Neural cell (in vitro differentiated cells): ENCODE results near the gene UPK3B. TPM values are rescaled to one million over a fixed set of nuclear protein-coding genes. Genes with fewer than 3 reads are reported as not detected.
"Not testable (repeated sequence)": the region's sequence is repeated elsewhere in the genome, so short reads cannot be mapped to it uniquely, and the experiment has no call there.

Experiments
- H2AFZ ChIP-seq: fragments of 200-600, 300-800 bp; sonication (generic), shearing (Covaris generic); 2 replicates; pipeline ENCODE4 v1.6.0; 2014; ENCODE audit warnings: low read depth, mild to moderate bottlenecking, antibody characterized with exemption, low read length, moderate library complexity
- H3F3A ChIP-seq: fragments of 200-600 bp; shearing (Covaris generic); 2 replicates; pipeline ENCODE4 v1.6.1; 2016; ENCODE audit warnings: mild to moderate bottlenecking, moderate library complexity, mixed read lengths, antibody characterized with exemption, low read length; ENCODE audit not compliant: insufficient read depth, poor library complexity, severe bottlenecking
- H3K27ac ChIP-seq: fragments of 200-600, 300-800 bp; sonication (generic), shearing (Covaris generic); 2 replicates; pipeline ENCODE4 v1.5.1; 2014; ENCODE audit warnings: mild to moderate bottlenecking, low read length, moderate library complexity
- H3K27me3 ChIP-seq: fragments of 300-800, 200-600 bp; sonication (generic), shearing (Covaris generic); 2 replicates; pipeline ENCODE4 v1.6.0; 2014; ENCODE audit warnings: mild to moderate bottlenecking, low read depth, low read length, moderate library complexity; ENCODE audit not compliant: insufficient read depth
- H3K36me3 ChIP-seq: fragments of 300-800, 200-600 bp; sonication (generic), shearing (Covaris generic); 2 replicates; pipeline ENCODE4 v1.5.1; 2014; ENCODE audit warnings: mild to moderate bottlenecking, antibody characterized with exemption, low read length, moderate library complexity; ENCODE audit not compliant: insufficient read depth
- H3K4me2 ChIP-seq: fragments of 300-800, 200-600 bp; sonication (generic), shearing (Covaris generic); 2 replicates; pipeline ENCODE4 v1.6.0; 2014; ENCODE audit warnings: mild to moderate bottlenecking, low read length
- H3K4me3 ChIP-seq: fragments of 300-800, 200-600 bp; sonication (generic), shearing (Covaris generic); 2 replicates; pipeline ENCODE4 v1.5.1; 2014; ENCODE audit warnings: mild to moderate bottlenecking, low read length, moderate library complexity
- H3K79me2 ChIP-seq: fragments of 200-600 bp; shearing (Covaris generic); replicated peaks from 2 replicates; pipeline ENCODE4 v1.6.0; 2014; ENCODE audit warnings: mild to moderate bottlenecking, low read length, moderate library complexity; ENCODE audit not compliant: insufficient read depth
- H3K9ac ChIP-seq: fragments of 300-800, 200-600 bp; sonication (generic), shearing (Covaris generic); 2 replicates; pipeline ENCODE4 v1.6.1; 2016; ENCODE audit warnings: mild to moderate bottlenecking, low read length, mixed read lengths
- H3K9me2 ChIP-seq: fragments of 200-600 bp; shearing (Covaris generic); 2 replicates; pipeline ENCODE4 v1.6.1; 2016; ENCODE audit warnings: mild to moderate bottlenecking, low read length, mixed read lengths; ENCODE audit not compliant: insufficient read depth
- H3K9me3 ChIP-seq: fragments of 200-600, 300-800 bp; sonication (generic), shearing (Covaris generic); 2 replicates; pipeline ENCODE4 v1.6.1; 2016; ENCODE audit warnings: mild to moderate bottlenecking, mixed run types, low read length, moderate library complexity, mixed read lengths
- H4K20me1 ChIP-seq: fragments of 200-600 bp; shearing (Covaris generic); 2 replicates; pipeline ENCODE4 v1.6.1; 2016; ENCODE audit warnings: mild to moderate bottlenecking, mixed run types; ENCODE audit not compliant: insufficient read depth
- EP300 ChIP-seq: fragments of 450-650 bp; conservative IDR thresholded peaks from 2 replicates; pipeline ENCODE4 v1.6.1; 2014; ENCODE audit warnings: antibody characterized with exemption, mild to moderate bottlenecking, moderate library complexity; ENCODE audit not compliant: poor library complexity, severe bottlenecking
- EZH2 ChIP-seq: fragments of 200-600, 300-800 bp; shearing (Covaris generic), sonication (generic); IDR thresholded peaks from 2 replicates; pipeline ENCODE4 v1.6.1; 2014; ENCODE audit warnings: antibody characterized with exemption, low read length, borderline replicate concordance, mild to moderate bottlenecking; ENCODE audit not compliant: insufficient read depth, poor library complexity, severe bottlenecking
- TAF1 ChIP-seq: IDR thresholded peaks from 2 replicates; pipeline ENCODE4 v1.6.1; 2012; ENCODE audit warnings: low read depth
- polyA minus RNA-seq: library from RNA; depleted of rRNA, polyadenylated mRNA; stranded (reverse); fragments of >200 nt; gene quantifications from 2 replicates; pipeline ENCODE4 v1.2.3, GENCODE V29; 2014
- polyA plus RNA-seq: library from polyadenylated mRNA; depleted of rRNA; stranded (reverse); fragments of >200 nt; gene quantifications from 2 replicates; pipeline ENCODE4 v1.2.3, GENCODE V29; 2014
- TF ChIP-seq, protein P1 (sequence below): fragments of 450-650 bp; IDR thresholded peaks from 2 replicates; pipeline ENCODE4 v1.5.1; 2014; ENCODE audit warnings: antibody characterized with exemption, mild to moderate bottlenecking, moderate library complexity; ENCODE audit not compliant: poor library complexity, severe bottlenecking

UPK3B gene
- 0.88 TPM in 1 of 2 replicates, not detected in the other for polyA plus RNA-seq
- 2.2 TPM in 1 of 2 replicates, not detected in the other for polyA minus RNA-seq

DNA sequence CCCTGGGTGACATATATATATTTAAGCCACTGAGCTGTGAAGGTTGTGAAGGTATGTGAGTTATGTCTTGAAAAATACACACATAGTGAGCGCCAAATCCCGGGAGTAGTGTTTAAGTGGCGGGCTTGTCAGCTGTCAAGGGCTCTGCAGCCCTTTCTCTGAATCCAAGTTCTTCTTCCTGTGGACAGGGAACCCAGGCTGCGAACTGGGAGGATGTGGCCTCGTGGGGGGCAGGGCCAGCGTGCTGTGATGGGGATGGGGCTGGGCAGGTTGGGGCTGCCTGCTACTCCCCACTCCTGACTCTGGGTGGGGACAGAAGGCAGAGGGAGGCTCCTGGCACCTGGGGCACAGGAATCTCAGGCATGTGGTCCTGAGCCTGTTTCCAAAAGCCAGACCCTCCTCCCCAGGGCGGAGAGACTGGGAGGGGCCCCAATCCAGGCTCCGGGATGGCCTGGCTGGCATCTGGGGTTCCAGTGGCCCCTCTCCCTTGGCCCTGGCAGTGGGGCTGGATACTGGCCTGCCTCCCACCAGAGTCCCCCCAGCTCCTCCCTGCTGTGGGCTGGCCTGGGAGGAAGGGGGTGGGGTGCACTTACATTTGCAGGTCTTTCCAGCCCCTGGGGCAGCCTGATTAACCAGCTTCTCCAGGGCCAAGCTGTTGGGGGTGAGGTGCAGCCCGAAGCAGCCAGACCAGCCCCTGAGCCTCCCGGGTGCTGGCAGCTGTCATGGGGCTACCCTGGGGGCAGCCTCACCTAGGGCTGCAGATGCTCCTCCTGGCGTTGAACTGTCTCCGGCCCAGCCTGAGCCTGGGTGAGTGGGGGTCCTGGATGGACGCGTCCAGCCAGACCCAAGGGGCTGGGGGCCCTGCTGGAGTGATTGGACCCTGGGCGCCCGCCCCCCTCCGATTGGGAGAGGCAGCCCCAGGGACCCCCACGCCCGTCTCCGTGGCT is at the start of gene UPK3B:
UPK3B (plus strand) TSS at position 622 of the 947 bp plus-strand sequence; CDS start at position 723, 101 bp downstream.
- Histone ChIP-seq H3K4me2 (no peak within 1 kb of the TSS), H2AFZ (no peak within 1 kb of the TSS)

DNA sequence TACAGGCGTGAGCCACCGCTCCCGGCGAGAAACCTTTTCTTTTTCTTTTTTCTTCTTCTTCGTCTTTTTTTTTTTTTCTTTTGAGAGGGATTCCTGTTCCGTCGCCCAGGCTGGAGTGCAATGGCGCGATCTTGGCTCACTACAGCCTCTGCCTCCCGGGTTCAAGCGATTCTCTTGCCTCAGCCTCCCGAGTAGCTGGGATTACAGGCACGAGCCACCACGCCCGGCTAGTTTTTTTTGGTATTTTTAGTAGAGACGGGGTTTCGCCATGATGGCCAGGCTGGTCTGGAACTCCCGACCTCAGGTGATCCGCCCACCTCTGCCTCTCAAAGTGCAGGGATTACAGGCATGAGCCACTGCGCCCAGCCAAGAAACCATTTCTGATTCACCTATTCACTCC is 49.6 kb upstream of the UPK3B start:
- H3K4me2 ChIP-seq, H3K36me3 ChIP-seq, H3K79me2 ChIP-seq, H3K4me3 ChIP-seq, H2AFZ ChIP-seq, H4K20me1 ChIP-seq, H3K9ac ChIP-seq, H3K27ac ChIP-seq, H3K9me3 ChIP-seq, H3K27me3 ChIP-seq, H3F3A ChIP-seq, H3K9me2 ChIP-seq: not testable (repeated sequence)

More for the DNA sequence above, at the start of gene UPK3B:
- Histone ChIP-seq H3K9me2 (no peaks in the 10 kb centered on the region), H3K27me3 (no peaks in the 10 kb centered on the region), H3K27ac (no peak within 1 kb of the TSS), H3K79me2 (no peaks in the 10 kb centered on the region), H3K9me3 (no peaks in the 10 kb centered on the region), H3K36me3 (no peaks in the 10 kb centered on the region), H3F3A (no peaks in the 10 kb centered on the region), H4K20me1 (no peaks in the 10 kb centered on the region), H3K9ac (no peak within 1 kb of the TSS), H3K4me3 (no peak within 1 kb of the TSS)
- TF ChIP-seq TAF1 (no peak), EZH2 (no peak), EP300 (no peak)
- TF ChIP-seq, protein P1, sequence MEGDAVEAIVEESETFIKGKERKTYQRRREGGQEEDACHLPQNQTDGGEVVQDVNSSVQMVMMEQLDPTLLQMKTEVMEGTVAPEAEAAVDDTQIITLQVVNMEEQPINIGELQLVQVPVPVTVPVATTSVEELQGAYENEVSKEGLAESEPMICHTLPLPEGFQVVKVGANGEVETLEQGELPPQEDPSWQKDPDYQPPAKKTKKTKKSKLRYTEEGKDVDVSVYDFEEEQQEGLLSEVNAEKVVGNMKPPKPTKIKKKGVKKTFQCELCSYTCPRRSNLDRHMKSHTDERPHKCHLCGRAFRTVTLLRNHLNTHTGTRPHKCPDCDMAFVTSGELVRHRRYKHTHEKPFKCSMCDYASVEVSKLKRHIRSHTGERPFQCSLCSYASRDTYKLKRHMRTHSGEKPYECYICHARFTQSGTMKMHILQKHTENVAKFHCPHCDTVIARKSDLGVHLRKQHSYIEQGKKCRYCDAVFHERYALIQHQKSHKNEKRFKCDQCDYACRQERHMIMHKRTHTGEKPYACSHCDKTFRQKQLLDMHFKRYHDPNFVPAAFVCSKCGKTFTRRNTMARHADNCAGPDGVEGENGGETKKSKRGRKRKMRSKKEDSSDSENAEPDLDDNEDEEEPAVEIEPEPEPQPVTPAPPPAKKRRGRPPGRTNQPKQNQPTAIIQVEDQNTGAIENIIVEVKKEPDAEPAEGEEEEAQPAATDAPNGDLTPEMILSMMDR: no peak

DNA sequence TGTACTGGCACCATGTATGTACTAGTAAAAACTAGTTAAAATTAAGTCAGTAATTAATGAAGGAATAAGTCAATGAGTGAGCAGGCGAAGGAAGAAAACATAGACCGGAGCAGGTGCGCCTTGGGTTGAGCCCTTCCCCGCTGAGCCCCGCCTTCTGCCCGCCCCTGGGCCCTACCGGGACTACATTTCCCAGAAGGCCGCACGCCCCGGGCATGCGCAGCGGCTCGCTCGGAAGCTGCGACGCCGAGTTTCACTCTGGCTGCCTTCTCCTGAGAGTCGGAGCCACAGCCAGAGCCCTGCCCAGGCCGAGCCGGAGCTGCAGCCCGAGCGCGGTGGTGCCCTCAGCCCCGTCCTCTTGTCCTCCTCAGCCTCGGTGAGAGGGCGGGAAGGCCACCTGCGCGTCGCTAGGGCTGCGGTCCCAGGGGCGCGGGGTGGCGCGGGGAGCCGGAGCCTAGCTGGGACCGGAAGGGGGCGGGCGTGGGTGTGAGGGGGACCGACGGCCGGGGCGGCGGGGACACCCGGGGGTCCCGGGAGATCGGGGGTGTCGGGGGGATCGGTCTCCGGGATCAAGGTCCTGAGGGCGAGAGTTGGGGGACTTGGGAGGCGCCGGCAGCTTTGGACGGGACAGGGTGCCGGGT is 48.8 kb upstream of the UPK3B start, which contains the start of gene DTX2:
DTX2 (plus strand) TSS at position 246 of the 638 bp plus-strand sequence. CDS start 18,801 bp downstream, outside the sequence.
- H3K27ac ChIP-seq, H3K9ac ChIP-seq, H3K36me3 ChIP-seq: not testable (repeated sequence)

DNA sequence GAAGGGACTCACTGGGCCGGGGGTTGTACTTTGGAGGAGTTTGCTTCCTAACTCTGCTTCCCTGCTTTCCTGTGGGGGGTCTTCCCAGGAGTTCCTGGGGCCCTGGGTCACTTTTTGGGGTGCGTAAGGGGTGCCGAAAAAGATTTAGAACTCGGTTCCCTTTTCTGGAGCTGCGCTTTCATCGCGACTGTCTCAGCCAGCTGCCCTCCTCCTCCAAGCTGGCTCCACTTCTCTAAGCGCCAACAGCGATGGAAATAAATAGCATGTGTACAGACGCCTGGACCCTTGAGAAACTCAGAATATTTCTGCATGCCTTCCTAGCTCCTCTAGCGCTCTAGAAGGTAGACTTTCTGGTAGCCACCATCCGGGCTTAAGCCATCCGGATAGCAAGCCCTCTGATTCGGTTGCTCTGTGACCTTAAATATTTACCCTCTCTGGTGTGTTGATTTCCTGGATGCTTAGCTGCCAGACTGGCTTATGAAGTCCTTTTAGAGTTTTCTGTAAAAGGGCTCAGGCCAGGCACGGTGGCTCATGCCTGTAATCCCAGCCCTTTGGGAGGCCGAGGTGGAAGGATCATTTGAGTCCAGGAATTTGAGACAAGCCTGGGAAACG is 48.0 kb upstream of the UPK3B start:
- H3K27ac ChIP-seq, H2AFZ ChIP-seq, H3K9me3 ChIP-seq, H3K9me2 ChIP-seq, H3K27me3 ChIP-seq, H3K4me3 ChIP-seq, H3F3A ChIP-seq, H3K36me3 ChIP-seq, H3K79me2 ChIP-seq, H4K20me1 ChIP-seq, H3K4me2 ChIP-seq, H3K9ac ChIP-seq: not testable (repeated sequence)

More for the DNA sequence above, 48.8 kb upstream of the UPK3B start, which contains the start of gene DTX2:
- H3K79me2 ChIP-seq, H3F3A ChIP-seq, H3K9me3 ChIP-seq, H3K9me2 ChIP-seq, H3K27me3 ChIP-seq, H4K20me1 ChIP-seq, H2AFZ ChIP-seq, H3K4me2 ChIP-seq: not testable (repeated sequence)
- H3K4me3 ChIP-seq: peak within 1 kb of the TSS; percentile 51

DNA sequence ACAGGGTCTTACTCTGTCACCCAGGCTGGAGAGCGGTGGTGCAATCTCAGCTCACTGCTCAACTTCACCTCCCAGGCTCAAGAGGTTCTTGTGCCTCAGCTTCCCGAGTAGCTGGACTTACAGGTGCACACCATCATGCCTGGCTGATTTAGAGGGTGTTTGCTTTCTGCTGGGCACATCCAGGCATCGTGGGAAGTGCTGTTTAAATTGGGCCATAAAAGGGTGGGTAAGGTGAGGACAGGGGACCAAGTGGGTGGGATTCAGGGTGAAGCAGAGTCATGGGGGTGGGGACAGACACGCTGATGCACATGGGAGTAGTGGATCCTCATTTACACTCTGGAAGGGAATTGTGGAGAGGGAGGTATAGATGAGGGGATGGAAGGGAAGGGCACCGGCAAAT is 45.4 kb upstream of the UPK3B start:
- not testable (repeated sequence) for H3K4me2 ChIP-seq, H3F3A ChIP-seq, H3K9me3 ChIP-seq

DNA sequence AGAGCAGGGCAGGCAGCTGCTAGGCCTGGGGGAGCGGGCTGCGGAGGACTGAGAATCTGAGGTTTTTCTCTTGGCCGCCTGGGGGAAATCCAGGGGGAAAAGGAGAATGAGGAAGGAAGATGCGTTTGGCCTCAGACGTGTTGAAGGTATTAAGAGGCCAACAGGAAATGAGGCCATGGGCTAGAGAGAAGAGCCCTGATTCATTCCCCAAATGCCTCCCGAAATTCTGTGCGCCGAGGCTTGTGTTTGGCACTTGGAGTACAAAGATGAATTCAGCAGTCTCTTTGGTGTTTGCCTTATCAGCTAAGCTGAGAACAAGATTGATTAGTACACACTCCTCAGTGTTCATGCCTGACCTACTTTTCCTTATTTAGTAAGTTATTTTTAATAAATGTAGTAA is 44.4 kb upstream of the UPK3B start:
- not testable (repeated sequence) for H2AFZ ChIP-seq

More for the DNA sequence above, 45.4 kb upstream of the UPK3B start:
- H3K27me3 ChIP-seq, H4K20me1 ChIP-seq, H3K9me2 ChIP-seq, H3K9ac ChIP-seq, H3K27ac ChIP-seq, H3K36me3 ChIP-seq, H3K79me2 ChIP-seq, H2AFZ ChIP-seq, H3K4me3 ChIP-seq: not testable (repeated sequence)

More for the DNA sequence above, 44.4 kb upstream of the UPK3B start:
- not testable (repeated sequence) for H3K9me2 ChIP-seq, H3K9ac ChIP-seq, H3K9me3 ChIP-seq, H3F3A ChIP-seq, H4K20me1 ChIP-seq, H3K4me2 ChIP-seq, H3K4me3 ChIP-seq, H3K27me3 ChIP-seq, H3K79me2 ChIP-seq, H3K36me3 ChIP-seq, H3K27ac ChIP-seq
